ENCODE results near the gene PITPNM1. TPM values are rescaled to one million over a fixed set of nuclear protein-coding genes. Genes with fewer than 3 reads are reported as not detected.
"Not testable (repeated sequence)": the region's sequence is repeated elsewhere in the genome, so short reads cannot be mapped to it uniquely, and the experiment has no call there.

Gene PITPNM1
- total RNA-seq, 1 donor from 2014 or later: 34.6 TPM

GRCh38 chr11:67491276-67492068 lies 13.7 kb downstream of the PITPNM1 start:
- no peak for DNase-seq (ENCODE audit: low read depth)

DNA sequence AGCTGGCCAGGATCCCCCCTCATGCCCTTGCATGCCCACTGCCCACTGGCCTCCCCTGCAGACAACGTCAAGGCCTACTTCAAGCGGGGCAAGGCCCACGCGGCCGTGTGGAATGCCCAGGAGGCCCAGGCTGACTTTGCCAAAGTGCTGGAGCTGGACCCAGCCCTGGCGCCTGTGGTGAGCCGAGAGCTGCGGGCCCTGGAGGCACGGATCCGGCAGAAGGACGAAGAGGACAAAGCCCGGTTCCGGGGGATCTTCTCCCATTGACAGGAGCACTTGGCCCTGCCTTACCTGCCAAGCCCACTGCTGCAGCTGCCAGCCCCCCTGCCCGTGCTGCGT lies 14.5 kb downstream of the PITPNM1 start:
- no peak for DNase-seq (ENCODE audit: low read depth)

- DNase-seq (ENCODE audit: low read depth): no peak
These were observed 15.1 kb downstream of the PITPNM1 start for GRCh38 chr11:67489885-67490726.

DNA sequence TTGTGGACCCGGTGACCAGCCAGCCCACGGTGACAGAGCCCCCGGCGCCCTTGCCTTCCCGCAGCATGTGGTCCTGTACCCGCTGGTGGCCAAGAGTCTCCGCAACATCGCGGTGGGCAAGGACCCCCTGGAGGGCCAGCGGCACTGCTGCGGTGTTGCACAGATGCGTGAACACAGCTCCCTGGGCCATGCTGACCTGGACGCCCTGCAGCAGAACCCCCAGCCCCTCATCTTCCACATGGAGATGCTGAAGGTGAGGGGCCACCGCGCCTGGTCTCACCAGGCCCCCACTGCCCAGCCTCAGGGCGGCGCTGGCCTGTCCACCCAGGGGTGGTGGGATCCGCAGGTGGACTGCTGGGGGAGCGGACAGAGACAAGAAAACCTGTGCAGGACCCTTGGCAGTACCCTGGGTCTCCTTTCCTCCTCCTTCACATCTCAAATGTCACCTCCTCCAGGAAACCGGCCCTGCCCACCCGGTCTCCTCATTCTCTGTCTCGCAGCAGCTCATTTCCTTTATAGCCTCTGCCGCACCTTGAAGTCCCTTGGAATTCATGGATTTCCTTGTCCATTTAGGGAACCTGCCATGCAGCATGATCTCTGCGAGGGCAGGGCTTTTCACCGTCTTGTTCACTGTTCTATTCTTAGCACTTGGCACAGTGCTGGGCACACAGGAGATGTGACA lies 15.8 kb downstream of the PITPNM1 start:
- no peak for DNase-seq (ENCODE audit: low read depth)

DNA sequence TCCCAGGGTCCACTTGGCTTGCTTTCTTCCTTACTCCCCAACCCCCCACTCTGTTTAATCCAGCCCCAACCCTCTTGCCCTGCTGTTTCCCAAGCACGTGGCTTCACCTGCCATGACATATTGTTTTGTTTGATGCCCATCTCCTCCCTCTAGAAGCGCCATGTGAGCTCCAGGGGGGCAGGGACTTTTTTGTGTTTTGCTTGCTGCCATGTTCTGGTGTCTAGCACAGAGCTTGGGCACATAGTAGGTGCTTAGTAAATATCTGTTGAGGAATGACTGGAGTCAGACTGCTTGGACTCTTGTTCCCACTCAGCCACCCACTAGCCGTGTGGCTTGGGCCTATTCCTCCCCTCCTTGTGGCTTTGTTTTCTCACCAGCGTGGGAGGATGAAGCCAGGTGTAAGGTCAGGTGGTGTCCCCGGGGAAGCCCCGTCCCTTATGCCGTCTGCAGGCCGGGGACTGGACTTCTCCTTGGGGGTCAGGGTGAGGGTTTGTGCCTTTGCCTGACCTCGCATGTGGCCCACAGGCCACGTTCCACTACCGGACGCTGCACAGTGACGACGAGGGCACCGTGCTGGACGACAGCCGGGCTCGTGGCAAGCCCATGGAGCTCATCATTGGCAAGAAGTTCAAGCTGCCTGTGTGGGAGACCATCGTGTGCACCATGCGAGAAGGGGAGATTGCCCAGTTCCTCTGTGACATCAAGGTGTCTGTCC lies 18.5 kb downstream of the PITPNM1 start:
- no peak for DNase-seq (ENCODE audit: low read depth)

DNA sequence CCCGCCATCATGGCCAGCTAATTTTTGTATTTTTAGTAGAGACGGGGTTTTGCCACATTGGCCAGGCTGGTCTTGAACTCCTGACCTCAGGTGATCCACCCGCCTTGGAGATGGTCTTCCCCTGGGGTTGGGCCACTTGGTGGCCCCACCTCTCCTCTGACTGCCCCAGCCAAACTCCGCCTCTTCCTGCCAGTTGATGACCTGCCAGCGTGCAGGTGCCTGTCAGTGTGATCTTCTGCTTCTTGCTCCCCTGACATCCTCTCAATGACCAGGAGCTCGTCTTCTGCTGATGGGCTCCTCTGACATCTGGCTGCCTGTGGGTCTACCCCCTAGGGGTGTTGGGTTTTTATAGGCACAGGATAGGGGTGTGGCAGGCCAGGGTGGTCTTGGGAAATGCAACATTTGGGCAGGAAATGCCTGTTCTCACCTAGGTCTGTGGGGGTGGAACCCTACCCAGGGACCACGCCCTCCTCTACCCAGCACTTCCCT lies 19.2 kb downstream of the PITPNM1 start:
- DNase-seq (ENCODE audit: low read depth): not testable (repeated sequence)

DNA sequence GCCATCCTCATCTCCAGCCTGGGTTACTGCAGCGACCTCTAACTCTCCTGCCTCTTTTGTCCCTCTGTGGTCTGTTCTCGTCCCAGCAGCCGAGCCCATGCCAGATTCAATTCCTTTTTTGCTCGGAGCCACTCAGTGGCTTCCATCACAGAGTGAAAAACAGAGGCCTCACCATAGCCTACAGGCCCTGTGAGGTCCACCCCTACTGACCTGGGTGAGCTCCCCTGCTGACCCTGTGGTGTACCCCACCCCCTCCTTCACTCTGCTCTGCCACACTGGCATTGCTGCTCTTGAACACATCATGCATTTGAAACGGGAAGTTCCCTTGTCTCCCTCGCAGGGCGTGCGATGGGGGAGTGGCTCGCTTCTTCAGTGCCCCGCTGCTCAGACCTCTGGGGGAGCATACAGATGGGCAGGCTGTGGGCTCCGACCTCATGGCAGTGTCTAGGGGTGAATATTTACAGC lies 20.3 kb downstream of the PITPNM1 start:
- DNase-seq (ENCODE audit: low read depth): no peak

DNA sequence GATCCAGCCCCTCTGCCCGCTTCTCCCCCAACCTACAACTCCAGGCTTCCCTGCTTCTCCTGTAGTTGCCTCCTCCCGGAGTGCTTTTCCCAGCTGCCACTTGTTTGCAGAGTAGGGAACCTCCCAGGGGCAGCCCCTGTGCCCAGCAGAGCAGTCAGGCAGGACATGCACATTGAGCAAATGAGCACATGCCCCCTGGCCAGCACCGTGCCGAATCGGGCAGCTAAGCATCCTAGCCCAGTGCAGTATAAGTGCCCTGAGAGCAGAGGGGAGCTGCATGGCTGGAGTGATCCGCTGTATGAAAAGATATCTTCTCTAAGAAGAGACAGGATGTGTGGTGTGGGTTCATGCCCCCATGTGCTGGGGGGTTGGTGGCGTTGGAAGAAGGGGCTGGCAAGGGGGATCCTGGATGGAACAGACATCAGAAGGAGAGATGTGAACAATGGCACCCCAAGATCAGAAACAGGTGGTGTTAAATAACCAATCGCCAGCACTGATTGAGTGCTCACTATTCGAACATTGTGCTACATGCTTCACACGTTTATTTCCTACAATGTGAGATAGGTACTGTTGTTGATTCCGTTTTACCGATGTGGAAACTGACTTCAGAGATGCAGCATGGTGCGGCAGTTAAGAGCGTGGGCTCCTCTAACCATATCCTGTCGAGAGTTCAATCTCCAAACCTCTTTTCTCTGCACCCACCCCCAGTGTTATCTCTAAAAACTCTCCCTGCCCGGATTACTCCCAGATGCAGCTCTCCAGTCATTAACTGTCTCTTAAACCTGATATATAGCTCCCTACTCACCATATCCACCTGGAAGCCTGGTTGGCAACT lies 21.1 kb downstream of the PITPNM1 start:
- no peak for DNase-seq (ENCODE audit: low read depth)

GRCh38 chr11:67482827-67483798 lies 22.1 kb downstream of the PITPNM1 start, which contains the start of gene AIP:
TSS of gene AIP (plus strand) at chr11:67483026. CDS start at chr11:67483159, 133 bp downstream.
- peak; percentile 99 for DNase-seq (ENCODE audit: low read depth)

GRCh38 chr11:67482275-67482826 lies 22.8 kb downstream of the PITPNM1 start:
- DNase-seq (ENCODE audit: low read depth): no peak

DNA sequence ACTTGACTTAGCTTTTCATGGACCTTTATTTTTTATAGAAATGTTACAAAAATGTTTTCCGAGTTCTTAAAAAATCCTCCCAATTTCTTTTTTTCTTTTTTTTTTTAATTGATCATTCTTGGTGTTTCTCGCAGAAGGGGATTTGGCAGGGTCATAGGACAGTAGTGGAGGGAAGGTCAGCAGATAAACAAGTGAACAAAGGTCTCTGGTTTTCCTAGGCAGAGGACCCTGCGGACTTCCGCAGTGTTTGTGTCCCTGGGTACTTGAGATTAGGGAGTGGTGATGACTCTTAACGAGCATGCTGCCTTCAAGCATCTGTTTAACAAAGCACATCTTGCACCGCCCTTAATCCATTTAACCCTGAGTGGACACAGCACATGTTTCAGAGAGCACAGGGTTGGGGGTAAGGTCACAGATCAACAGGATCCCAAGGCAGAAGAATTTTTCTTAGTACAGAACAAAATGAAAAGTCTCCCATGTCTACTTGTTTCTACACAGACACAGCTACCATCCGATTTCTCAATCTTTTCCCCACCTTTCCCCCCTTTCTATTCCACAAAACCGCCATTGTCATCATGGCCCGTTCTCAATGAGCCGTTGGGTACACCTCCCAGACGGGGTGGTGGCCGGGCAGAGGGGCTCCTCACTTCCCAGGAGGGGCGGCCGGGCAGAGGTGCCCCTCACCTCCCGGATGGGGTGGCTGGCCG lies 27.7 kb downstream of the PITPNM1 start:
- DNase-seq (ENCODE audit: low read depth): not testable (repeated sequence)

DNA sequence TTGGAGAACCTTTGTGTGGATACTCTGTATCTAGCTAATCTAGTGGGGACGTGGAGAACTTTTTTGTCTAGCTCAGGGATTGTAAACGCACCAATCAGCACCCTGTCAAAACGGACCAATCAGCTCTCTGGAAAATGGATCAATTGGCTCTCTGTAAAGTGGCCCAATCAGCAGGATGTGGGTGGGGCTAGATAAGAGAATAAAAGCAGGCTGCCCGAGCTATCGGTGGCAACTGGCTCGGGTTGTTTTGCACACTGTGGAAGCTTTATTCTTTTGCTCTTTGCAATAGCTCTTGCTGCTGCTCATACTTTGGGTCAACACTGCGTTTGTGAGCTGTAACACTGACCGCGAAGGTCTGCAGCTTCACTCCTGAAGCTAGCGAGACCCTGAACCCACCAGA lies 28.5 kb downstream of the PITPNM1 start:
- DNase-seq (ENCODE audit: low read depth): not testable (repeated sequence)

DNA sequence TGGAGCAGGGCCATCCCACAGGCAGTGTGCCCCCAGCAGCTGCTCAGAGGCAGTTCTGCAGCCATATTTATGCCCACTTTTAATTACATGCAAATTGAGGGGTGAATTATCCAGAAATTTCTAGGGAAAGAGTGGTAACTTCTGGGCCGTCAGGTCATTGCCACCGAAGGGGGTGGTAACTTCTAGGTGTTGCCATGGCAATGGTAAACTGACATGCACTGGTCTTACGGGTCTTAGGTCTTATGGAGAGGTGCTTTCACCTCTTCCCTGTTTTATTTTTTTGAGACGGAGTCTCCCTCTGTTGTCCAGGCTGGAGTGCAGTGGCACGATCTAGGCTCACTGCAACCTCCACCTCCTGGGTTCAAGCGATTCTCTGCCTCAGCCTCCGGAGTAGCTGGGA lies 32.3 kb downstream of the PITPNM1 start:
- no peak for DNase-seq (ENCODE audit: low read depth)

DNA sequence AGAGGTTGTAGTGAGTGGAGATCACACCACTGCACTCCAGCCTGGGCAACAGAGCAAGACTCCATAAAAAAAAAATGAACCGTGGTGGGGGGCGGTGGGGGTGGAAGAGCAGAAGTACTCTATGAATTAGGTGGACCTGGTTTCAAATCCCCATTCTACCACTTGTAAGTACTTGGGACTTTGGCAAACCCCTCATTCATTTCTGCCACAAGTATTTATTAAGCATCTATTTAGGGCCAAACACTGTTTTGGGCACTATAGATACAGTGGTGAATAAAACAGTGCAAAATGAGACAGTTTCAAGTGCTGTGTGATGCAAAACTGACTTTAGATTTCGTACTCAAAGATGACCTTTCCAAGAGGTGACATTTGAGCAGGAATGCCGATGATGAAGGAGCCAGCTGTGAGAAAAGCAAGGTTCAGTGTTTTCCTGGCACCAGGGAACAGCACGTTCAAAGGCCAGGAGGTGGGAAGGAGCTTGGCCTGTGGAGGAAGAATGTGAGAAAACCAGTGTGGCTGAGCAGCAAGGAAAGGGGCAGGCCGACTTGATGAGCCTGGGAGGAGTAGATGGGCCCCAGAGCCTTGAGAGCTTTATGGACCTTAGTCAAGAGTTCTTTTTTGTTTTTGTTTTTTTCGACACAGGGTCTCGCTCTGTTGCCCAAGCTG lies 34.7 kb downstream of the PITPNM1 start:
- no peak for DNase-seq (ENCODE audit: low read depth)

- DNase-seq (ENCODE audit: low read depth): no peak
These were observed 35.7 kb downstream of the PITPNM1 start for GRCh38 chr11:67469508-67469811.

DNA sequence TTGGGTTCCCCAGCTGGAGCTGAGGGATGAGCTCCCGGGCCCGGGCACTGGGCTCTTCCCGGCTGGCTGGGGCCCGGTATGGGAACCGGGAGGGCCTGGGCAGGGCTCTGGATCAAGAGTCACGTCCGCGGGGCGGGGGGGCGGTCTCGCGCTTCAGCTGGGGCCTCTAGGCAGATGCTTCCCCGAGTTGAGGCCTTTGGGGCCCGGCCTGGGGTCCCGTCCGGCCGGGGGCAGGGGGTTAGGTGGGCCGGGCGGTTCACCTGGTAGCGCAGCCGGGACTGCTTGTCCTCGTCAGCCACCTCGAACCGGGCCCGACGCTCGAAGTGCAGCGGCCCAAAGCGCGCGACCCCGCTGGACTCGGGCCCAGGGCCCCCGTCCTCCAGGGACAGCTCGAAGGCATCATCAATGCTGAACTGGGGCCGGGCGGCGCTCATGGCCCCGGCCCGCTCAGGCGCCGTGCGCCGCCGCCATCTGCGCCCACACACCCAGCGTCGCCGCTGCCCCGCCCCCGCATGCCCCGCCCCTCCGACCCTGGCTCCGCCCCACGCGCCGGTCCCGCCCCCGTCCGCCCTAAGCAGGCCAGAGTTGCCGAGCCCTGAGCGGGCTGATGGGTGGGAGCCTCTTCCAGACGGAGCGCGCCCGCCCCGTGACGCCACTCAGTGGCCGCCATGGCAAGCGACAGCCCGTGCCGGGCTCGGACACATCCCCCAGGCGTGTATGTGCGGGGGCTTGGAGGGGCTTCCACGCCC lies 36.2 kb downstream of the PITPNM1 start, which contains the start of gene TMEM134:
TMEM134 (minus strand) TSS at position 493 of the 749 bp plus-strand sequence; CDS start at position 434, 59 bp downstream.
- peak; percentile 93 for DNase-seq (ENCODE audit: low read depth)

DNA sequence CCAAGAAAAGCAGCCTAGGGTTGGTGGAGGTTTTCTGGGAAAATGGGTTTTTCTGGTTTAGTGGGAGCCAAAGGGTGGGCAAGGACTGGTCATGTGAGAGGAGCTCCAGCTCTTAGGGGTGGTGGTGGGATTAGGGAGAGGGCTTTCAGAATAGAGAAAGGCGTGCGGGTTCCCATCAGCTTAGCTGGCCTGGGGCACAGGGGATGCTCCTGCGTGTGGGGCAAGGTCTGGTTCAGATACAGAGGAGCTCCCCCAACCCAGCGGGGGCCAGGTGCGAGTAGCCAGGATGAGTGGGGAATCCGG lies 36.8 kb downstream of the PITPNM1 start:
- DNase-seq (ENCODE audit: low read depth): no peak

Measured in myocyte (in vitro differentiated cells).